Psoas muscle (tissue), 8 donors: ENCODE measurements around the gene DAAM2. TPM values are rescaled to one million over a fixed set of nuclear protein-coding genes. Genes with fewer than 3 reads are reported as not detected.

Experiments used
- ATAC-seq, 4 donors: fragments of 200-7000 bp; cut with Tn5 transposase; one replicate each; pipeline ENCODE4 v1.9.1; 2020; ENCODE audit warnings: moderate library complexity in 3 of 4, mild to moderate bottlenecking in 2 of 4
- DNase-seq, 2 donors: peaks; one replicate each; pipeline ENCODE4 v3.0.0-alpha.2; 2020
- H3K27ac ChIP-seq: fragments of 200-600 bp; one replicate; pipeline ENCODE4 v1.8.0; 2022
- H3K27me3 ChIP-seq, 3 donors: fragments of 200-600 bp in 1 of 3; one replicate each; pipeline versions ENCODE4 v1.6.1 to v1.8.0; 2013 to 2022; ENCODE audit warnings: low read length in 2 of 3, mild to moderate bottlenecking in 2 of 3, moderate library complexity in 1 of 3; ENCODE audit not compliant: insufficient read depth in 3 of 3
- H3K36me3 ChIP-seq, 2 donors: fragments of 200-600 bp in 1 of 2; one replicate each; pipeline versions ENCODE4 v1.6.1 to v1.8.0; 2013 to 2022; ENCODE audit warnings: low read depth in 1 of 2, mild to moderate bottlenecking in 1 of 2, moderate library complexity in 1 of 2; ENCODE audit not compliant: insufficient read depth in 1 of 2
- H3K4me1 ChIP-seq: fragments of 200-600 bp; one replicate; pipeline ENCODE4 v1.8.0; 2022
- H3K4me3 ChIP-seq: fragments of 200-600 bp; one replicate; pipeline ENCODE4 v1.8.0; 2022; ENCODE audit warnings: mild to moderate bottlenecking
- H3K9me3 ChIP-seq: fragments of 200-600 bp; one replicate; pipeline ENCODE4 v1.8.0; 2022
- CTCF ChIP-seq: fragments of 200-600 bp; IDR thresholded peaks from one replicate; pipeline ENCODE4 v1.8.0; 2022; ENCODE audit warnings: antibody characterized with exemption
- WGBS, 3 donors: extraction: QIAGEN DNeasy Blood & Tissue Kit; methylation state at CpG; one replicate each; pipeline versions ENCODE4 v1.1.6 to v1.1.7; 2013; 5-methylcytosine and 5-hydroxymethylcytosine counted together
- intact Hi-C, 2 donors: fragments of 100-400 bp; cut with DNase I; formaldehyde crosslinking; loops; one replicate each; pipeline versions ENCODE4 v1.11.0 to v1.14.2; 2022
- polyA plus RNA-seq, 3 donors: library from polyadenylated mRNA; stranded (reverse); fragments of 200-250 nt; gene quantifications; one replicate each; pipeline ENCODE4 v1.2.3, GENCODE V29; 2013
- total RNA-seq, 4 donors: library from RNA; stranded (reverse); fragmentation: NEBNext Ultra II Directional in 2 of 4; extraction: Animal tissue kit (Norgen Biotek cat#: 25700) in 2 of 4; gene quantifications; one replicate each; pipeline versions ENCODE4 v1.2.1 to v1.2.4, GENCODE V29; 2021 to 2023
- donor health status: healthy with polysubstance abuse.
- donor health status: DM: no; HTN: no; CAD: no; lungs with moderate emphysema.
- donor health status: Bipolar disorder and iron deficiency.
- donor health status: healthy.
- donor health status: DM: yes; HTN: yes; CAD: no.
- donor health status: DM: no; HTN: no; CAD: no.
- donor health status: DM: no; HTN: no; CAD: no.
- donor health status: DM: yes; HTN: yes; CAD: no.

Gene DAAM2
- total and polyA plus RNA-seq, 7 donors = 7.0 to 67.1 (median 26.5) TPM

- intact Hi-C loops = no loop called here
- TF ChIP-seq CTCF = no peak
- no peak overlapping the region for H3K27ac ChIP-seq
- no peaks in the 10 kb centered on the region for H3K4me1 ChIP-seq
- no peaks in the 10 kb centered on the region for H3K27me3 ChIP-seq
- ATAC-seq = no peak
- peaks cover 0 to 69% of the 10 kb centered on the region in 2 donors for H3K36me3 ChIP-seq
- no peaks in the 10 kb centered on the region for H3K9me3 ChIP-seq
- WGBS, 3 donors = 91 to 97% (median 95%) methylated on average over 3 of the region's 3 CpGs
- H3K4me3 ChIP-seq = no peak overlapping the region
- no peak for DNase-seq
Measured at GRCh38 chr6:39897698-39898097, 105.5 kb downstream of the DAAM2 start.

GRCh38 chr6:39898625-39899024 is 106.4 kb downstream of the DAAM2 start:
- no peaks in the 10 kb centered on the region for H3K9me3 ChIP-seq
- ATAC-seq (no peak), DNase-seq (no peak)
- H3K27ac ChIP-seq = no peak overlapping the region
- no peak for TF ChIP-seq CTCF
- H3K4me3 ChIP-seq = no peak overlapping the region
- H3K36me3 ChIP-seq = peaks cover 0 to 72% of the 10 kb centered on the region in 2 donors
- H3K4me1 ChIP-seq = no peaks in the 10 kb centered on the region
- no peaks in the 10 kb centered on the region for H3K27me3 ChIP-seq
- 86 to 96% (median 93%) methylated on average over 4 of the region's 4 CpGs for WGBS, 3 donors
- intact Hi-C loops = no loop called here

GRCh38 chr6:39899554-39900295 is 107.5 kb downstream of the DAAM2 start:
- intact Hi-C loops = no loop called here
- Histone ChIP-seq H3K27me3 (no peaks in the 10 kb centered on the region), H3K4me3 (no peak overlapping the region), H3K27ac (no peak overlapping the region), H3K9me3 (no peaks in the 10 kb centered on the region), H3K36me3 (peaks cover 0 to 77% of the 10 kb centered on the region in 2 donors), H3K4me1 (no peaks in the 10 kb centered on the region)
- DNase-seq (no peak), ATAC-seq (no peak)
- 82 to 88% (median 86%) methylated on average over 10 of the region's 10 CpGs for WGBS, 3 donors
- no peak for TF ChIP-seq CTCF

GRCh38 chr6:39901116-39901655 is 109.0 kb downstream of the DAAM2 start:
- DNase-seq (no peak), ATAC-seq (peak in 2 of 4 donors; percentile 3 to 12)
- 75 to 84% (median 76%) methylated on average over 10 of the region's 10 CpGs for WGBS, 3 donors
- no peaks in the 10 kb centered on the region for H3K27me3 ChIP-seq
- H3K4me3 ChIP-seq = no peak overlapping the region
- no peaks in the 10 kb centered on the region for H3K9me3 ChIP-seq
- TF ChIP-seq CTCF = no peak
- peak overlapping the region; percentile 4 for H3K27ac ChIP-seq
- intact Hi-C loops = no loop called here
- H3K4me1 ChIP-seq = no peaks in the 10 kb centered on the region
- peaks cover 0 to 80% of the 10 kb centered on the region in 2 donors for H3K36me3 ChIP-seq
